Neuronal stem cell (in vitro differentiated cells): Measurements from ENCODE around the gene ST3GAL2.

Experiments used
- DNase-seq: peaks from one replicate; pipeline ENCODE4 v3.0.0-alpha.2; 2013; ENCODE audit warnings: low spot score
- H2AFZ ChIP-seq: one replicate; pipeline ENCODE4 v1.6.1; 2013; ENCODE audit warnings: mild to moderate bottlenecking, low read length, inconsistent platforms
- H2AK5ac ChIP-seq: 2 replicates; pipeline ENCODE4 v1.6.1; 2013; ENCODE audit warnings: low read depth, mild to moderate bottlenecking, inconsistent platforms, low read length, moderate library complexity, mixed read lengths
- H2BK120ac ChIP-seq: 2 replicates; pipeline ENCODE4 v1.6.1; 2013; ENCODE audit warnings: low read depth, mild to moderate bottlenecking, inconsistent platforms, low read length, moderate library complexity, mixed read lengths
- H2BK12ac ChIP-seq: one replicate; pipeline ENCODE4 v1.6.1; 2013; ENCODE audit warnings: low read length, inconsistent platforms
- H2BK15ac ChIP-seq: 2 replicates; pipeline ENCODE4 v1.6.1; 2013; ENCODE audit warnings: mild to moderate bottlenecking, low read length, inconsistent platforms, mixed read lengths
- H2BK5ac ChIP-seq: one replicate; pipeline ENCODE4 v1.6.1; 2013; ENCODE audit warnings: inconsistent platforms, mild to moderate bottlenecking, low read length, moderate library complexity
- H3K14ac ChIP-seq: one replicate; pipeline ENCODE4 v1.6.1; 2013; ENCODE audit warnings: low read length, inconsistent platforms
- H3K18ac ChIP-seq: 2 replicates; pipeline ENCODE4 v1.6.1; 2013; ENCODE audit warnings: low read length, inconsistent platforms
- H3K23ac ChIP-seq: 2 replicates; pipeline ENCODE4 v1.6.1; 2013; ENCODE audit warnings: low read depth, mild to moderate bottlenecking, mixed read lengths, low read length, inconsistent platforms; ENCODE audit not compliant: poor library complexity
- H3K27ac ChIP-seq: replicated peaks from 3 replicates; pipeline ENCODE4 v1.5.1; 2013; ENCODE audit warnings: low read length, inconsistent platforms
- H3K27me3 ChIP-seq, 3 experiments: 2 replicates each; pipeline ENCODE4 v1.6.1; 2013; ENCODE audit warnings: low read length in 3 of 3, mild to moderate bottlenecking in 2 of 3, inconsistent platforms in 1 of 3, low read depth in 1 of 3, mixed read lengths in 1 of 3, moderate library complexity in 1 of 3; ENCODE audit not compliant: control insufficient read depth in 3 of 3, insufficient read depth in 3 of 3
- H3K36me3 ChIP-seq, 2 donors: replicated peaks in 1 of 2; 2 replicates each; pipeline ENCODE4 v1.6.1; 2013; ENCODE audit warnings: low read length in 2 of 2; ENCODE audit not compliant: control insufficient read depth in 2 of 2, insufficient read depth in 2 of 2
- H3K4ac ChIP-seq: 2 replicates; pipeline ENCODE4 v1.6.1; 2013; ENCODE audit warnings: inconsistent platforms, mild to moderate bottlenecking, low read length, moderate library complexity
- H3K4me1 ChIP-seq, 2 donors: 1 replicate in 1 of 2; 2 replicates in 1 of 2; pipeline ENCODE4 v1.6.1; 2013; ENCODE audit warnings: low read length in 2 of 2, low read depth in 1 of 2; ENCODE audit not compliant: control insufficient read depth in 2 of 2, insufficient read depth in 1 of 2
- H3K4me2 ChIP-seq: one replicate; pipeline ENCODE4 v1.6.1; 2013; ENCODE audit warnings: mild to moderate bottlenecking, low read length, inconsistent platforms; ENCODE audit not compliant: insufficient read depth, poor library complexity, severe bottlenecking
- H3K4me3 ChIP-seq, 2 donors: 2 replicates each; pipeline ENCODE4 v1.5.1; 2013; ENCODE audit warnings: low read length in 2 of 2, mild to moderate bottlenecking in 2 of 2, inconsistent platforms in 1 of 2, moderate library complexity in 1 of 2
- H3K79me1 ChIP-seq: one replicate; pipeline ENCODE4 v1.6.1; 2013; ENCODE audit warnings: low read depth, mild to moderate bottlenecking, inconsistent platforms, low read length, moderate library complexity
- H3K9ac ChIP-seq: one replicate; pipeline ENCODE4 v1.6.1; 2013; ENCODE audit warnings: mild to moderate bottlenecking, low read depth, low read length, inconsistent platforms; ENCODE audit not compliant: poor library complexity
- H3K9me3 ChIP-seq, 2 donors: replicated peaks in 1 of 2; 2 replicates each; pipeline versions ENCODE3 to v1.6.1; 2013; ENCODE audit warnings: low read length in 2 of 2, mild to moderate bottlenecking in 2 of 2, inconsistent platforms in 1 of 2, low read depth in 1 of 2, mixed read lengths in 1 of 2, moderate library complexity in 1 of 2; ENCODE audit not compliant: control insufficient read depth in 2 of 2, insufficient read depth in 1 of 2
- H4K8ac ChIP-seq: one replicate; pipeline ENCODE4 v1.6.1; 2013; ENCODE audit warnings: low read depth, mild to moderate bottlenecking, inconsistent platforms, low read length, moderate library complexity
- H4K91ac ChIP-seq: one replicate; pipeline ENCODE4 v1.6.1; 2013; ENCODE audit warnings: low read length, low read depth, mild to moderate bottlenecking, inconsistent platforms; ENCODE audit not compliant: poor library complexity
- WGBS, 2 donors: extraction: QIAGEN DNeasy Blood & Tissue Kit; methylation state at CpG; one replicate each; pipeline ENCODE4 v1.1.7; 2013; ENCODE audit warnings: missing lambda C conversion rate in 2 of 2, mixed read lengths in 1 of 2; ENCODE audit not compliant: insufficient read length in 2 of 2, insufficient replicate concordance in 1 of 2; ENCODE audit errors: extremely low coverage in 2 of 2; 5-methylcytosine and 5-hydroxymethylcytosine counted together

The ST3GAL2 gene

GRCh38 chr16:70444249-70445063 is 5.6 kb upstream of the ST3GAL2 start:
- Histone ChIP-seq H3K79me1 (no peaks in the 10 kb centered on the region), H3K4me2 (no peak overlapping the region), H3K23ac (no peak overlapping the region), H3K14ac (no peak overlapping the region), H4K91ac (no peak overlapping the region), H3K27me3 (no peaks in the 10 kb centered on the region), H2BK5ac (no peak overlapping the region), H2AFZ (no peak overlapping the region), H3K27ac (no peak overlapping the region), H3K4me3 (no peak overlapping the region), H3K9ac (no peak overlapping the region), H3K18ac (no peak overlapping the region), H2BK120ac (no peak overlapping the region), H2BK12ac (no peak overlapping the region), H3K4me1 (peaks cover 0 to 2% of the 10 kb centered on the region in 2 donors), H3K36me3 (no peaks in the 10 kb centered on the region), H4K8ac (no peak overlapping the region), H3K9me3 (no peaks in the 10 kb centered on the region), H2AK5ac (no peak overlapping the region), H3K4ac (no peak overlapping the region), H2BK15ac (no peak overlapping the region)
- WGBS, 2 donors: no CpG with 5 or more reads among the region's 4 CpGs
- DNase-seq: no peak

GRCh38 chr16:70442344-70442743 is 3.4 kb upstream of the ST3GAL2 start:
- H2AFZ ChIP-seq: no peak overlapping the region
- H2AK5ac ChIP-seq: no peak overlapping the region
- no peak overlapping the region for H3K27ac ChIP-seq
- H2BK15ac ChIP-seq: no peak overlapping the region
- no CpG with 5 or more reads among the region's 7 CpGs for WGBS, 2 donors
- no peak overlapping the region for H4K8ac ChIP-seq
- H3K4me2 ChIP-seq: no peak overlapping the region
- DNase-seq: no peak
- H2BK120ac ChIP-seq: no peak overlapping the region
- no peaks in the 10 kb centered on the region for H3K36me3 ChIP-seq
- peaks cover 3 to 8% of the 10 kb centered on the region in 2 donors for H3K4me1 ChIP-seq
- no peaks in the 10 kb centered on the region for H3K79me1 ChIP-seq
- H2BK12ac ChIP-seq: no peak overlapping the region
- no peak overlapping the region for H2BK5ac ChIP-seq
- H3K14ac ChIP-seq: no peak overlapping the region
- H3K9me3 ChIP-seq: no peaks in the 10 kb centered on the region
- no peak overlapping the region for H3K4me3 ChIP-seq
- H3K9ac ChIP-seq: no peak overlapping the region
- no peak overlapping the region for H3K4ac ChIP-seq
- no peak overlapping the region for H3K23ac ChIP-seq
- H3K27me3 ChIP-seq: no peaks in the 10 kb centered on the region
- no peak overlapping the region for H3K18ac ChIP-seq
- H4K91ac ChIP-seq: no peak overlapping the region

- Histone ChIP-seq H3K23ac (no peak overlapping the region), H3K4me3 (no peak overlapping the region), H3K9ac (no peak overlapping the region), H2BK5ac (no peak overlapping the region), H3K14ac (no peak overlapping the region), H2BK12ac (no peak overlapping the region), H3K4me2 (no peak overlapping the region), H3K18ac (no peak overlapping the region), H3K27me3 (no peaks in the 10 kb centered on the region), H2AFZ (no peak overlapping the region), H3K36me3 (no peaks in the 10 kb centered on the region), H3K79me1 (no peaks in the 10 kb centered on the region), H2BK120ac (no peak overlapping the region), H4K91ac (no peak overlapping the region), H3K4ac (no peak overlapping the region), H4K8ac (no peak overlapping the region), H2AK5ac (no peak overlapping the region), H2BK15ac (no peak overlapping the region), H3K27ac (no peak overlapping the region), H3K9me3 (no peaks in the 10 kb centered on the region), H3K4me1 (peaks cover 11 to 16% of the 10 kb centered on the region in 2 donors)
- no CpG with 5 or more reads among the region's 8 CpGs for WGBS, 2 donors
- no peak for DNase-seq
Observed at GRCh38 chr16:70441406-70441990, 2.6 kb upstream of the ST3GAL2 start.

GRCh38 chr16:70440009-70440692 is 1.3 kb upstream of the ST3GAL2 start:
- Histone ChIP-seq H3K4me2 (peak overlapping the region; percentile 21), H3K27ac (no peak overlapping the region), H2BK5ac (no peak overlapping the region), H4K8ac (no peak overlapping the region), H3K18ac (no peak overlapping the region), H3K36me3 (peaks cover 0 to under 1% of the 10 kb centered on the region in 2 donors), H3K14ac (no peak overlapping the region), H3K9me3 (no peaks in the 10 kb centered on the region), H3K4ac (no peak overlapping the region), H3K79me1 (no peaks in the 10 kb centered on the region), H4K91ac (no peak overlapping the region), H3K23ac (no peak overlapping the region), H3K4me1 (peaks cover 11 to 16% of the 10 kb centered on the region in 2 donors), H2BK120ac (no peak overlapping the region), H3K4me3 (peak overlapping the region in 1 of 2 donors; percentile 95), H2BK12ac (no peak overlapping the region), H2AFZ (peak overlapping the region; percentile 93), H3K9ac (no peak overlapping the region), H2AK5ac (no peak overlapping the region), H3K27me3 (no peaks in the 10 kb centered on the region), H2BK15ac (no peak overlapping the region)
- WGBS, 2 donors: no CpG with 5 or more reads among the region's 11 CpGs
- DNase-seq: no peak
